Endothelial cell of umbilical vein (primary cell): ENCODE measurements around the gene CCSER2. TPM values are rescaled to one million over a fixed set of nuclear protein-coding genes. Genes with fewer than 3 reads are reported as not detected.

Source experiments
- BruUV-seq: library from RNA; stranded (reverse); fragments of 400-500 nt; replicated peaks from 2 replicates; lab custom pipeline; 2021; lab: Mats Ljungman, UMichigan
- CTCF ChIA-PET: fragments of 300-600, 350-600 bp; sonication (Branson Sonifier 250); formaldehyde crosslinking; loops from one replicate; lab custom pipeline; 2021; ENCODE audit warnings: antibody characterized with exemption, inconsistent platforms; lab: Charles Lee
- POLR2A ChIA-PET: fragments of 300-600, 350-600 bp; sonication (Branson Sonifier 250); formaldehyde crosslinking; loops from one replicate; lab custom pipeline; 2021; ENCODE audit warnings: antibody characterized with exemption, inconsistent platforms; lab: Charles Lee
- DNase-seq: peaks from one replicate; pipeline ENCODE4 v3.0.0-alpha.2; 2011; ENCODE audit warnings: low read depth, low spot score
- FAIRE-seq: peaks from 2 replicates; lab custom pipeline; 2011; peaks lifted over from hg19 to GRCh38; lab: Jason Lieb, UNC
- H2AFZ ChIP-seq: 2 replicates; pipeline ENCODE4 v1.6.0; 2012; ENCODE audit warnings: low read depth, low read length, control low read depth, inconsistent platforms
- H3K27ac ChIP-seq: 2 replicates; pipeline ENCODE4 v1.5.1; 2011; ENCODE audit warnings: low read depth, mild to moderate bottlenecking, control low read depth, low read length, moderate library complexity; ENCODE audit not compliant: insufficient read depth
- H3K27me3 ChIP-seq, 2 experiments: 2 replicates each; pipeline versions ENCODE4 v1.6.0 to v1.6.1; 2011; ENCODE audit warnings: low read length in 2 of 2, mixed read lengths in 1 of 2; ENCODE audit not compliant: control insufficient read depth in 2 of 2, insufficient read depth in 2 of 2
- H3K36me3 ChIP-seq, 2 experiments: 2 replicates in 1 of 2; 3 replicates in 1 of 2; pipeline ENCODE4 v1.5.1; 2011; ENCODE audit warnings: low read length in 2 of 2, mild to moderate bottlenecking in 1 of 2, moderate library complexity in 1 of 2; ENCODE audit not compliant: control insufficient read depth in 2 of 2, insufficient read depth in 2 of 2; ENCODE audit errors: extremely low read depth in 1 of 2
- H3K4me1 ChIP-seq: 3 replicates; pipeline ENCODE4 v1.5.1; 2011; ENCODE audit warnings: mild to moderate bottlenecking, low read length; ENCODE audit not compliant: control insufficient read depth, insufficient read depth; ENCODE audit errors: extremely low read depth
- H3K4me2 ChIP-seq: 2 replicates; pipeline ENCODE4 v1.6.1; 2011; ENCODE audit warnings: low read length, control low read depth, mixed read lengths; ENCODE audit not compliant: insufficient read depth
- H3K4me3 ChIP-seq, 3 experiments: fragments of 200-600 bp in 1 of 3; sonication (generic), shearing (Covaris generic) in 1 of 3; replicated peaks in 1 of 3; 2 replicates each; pipeline ENCODE4 v1.5.1; 2011 to 2016; ENCODE audit warnings: control low read depth in 3 of 3, low read length in 3 of 3, mild to moderate bottlenecking in 2 of 3, inconsistent platforms in 1 of 3, low read depth in 1 of 3, moderate library complexity in 1 of 3; ENCODE audit not compliant: insufficient read depth in 1 of 3
- H3K79me2 ChIP-seq: 2 replicates; pipeline ENCODE4 v1.6.0; 2012; ENCODE audit warnings: low read length, inconsistent platforms; ENCODE audit not compliant: control insufficient read depth, insufficient read depth
- H3K9ac ChIP-seq: replicated peaks from 2 replicates; pipeline ENCODE3; 2011; ENCODE audit warnings: low read length, control low read depth; ENCODE audit not compliant: insufficient read depth; ENCODE audit errors: extremely low read depth
- H3K9me1 ChIP-seq: replicated peaks from 3 replicates; pipeline ENCODE4 v1.6.0; 2011; ENCODE audit warnings: mild to moderate bottlenecking, low read length; ENCODE audit not compliant: control insufficient read depth, insufficient read depth; ENCODE audit errors: extremely low read depth
- H3K9me3 ChIP-seq: replicated peaks from 2 replicates; pipeline ENCODE4 v1.5.1; 2012; ENCODE audit warnings: low read length, inconsistent platforms; ENCODE audit not compliant: control insufficient read depth, insufficient read depth
- H4K20me1 ChIP-seq: replicated peaks from 2 replicates; pipeline ENCODE3; 2011; ENCODE audit warnings: mild to moderate bottlenecking, low read length; ENCODE audit not compliant: control insufficient read depth, insufficient read depth; ENCODE audit errors: extremely low read depth
- CTCF ChIP-seq, 2 donors: IDR thresholded peaks; 1 replicate in 1 of 2; 2 replicates in 1 of 2; pipeline ENCODE4 v1.5.1; 2011; ENCODE audit warnings: low read length in 2 of 2, mild to moderate bottlenecking in 2 of 2, moderate library complexity in 2 of 2, control low read depth in 1 of 2, inconsistent platforms in 1 of 2, low read depth in 1 of 2; ENCODE audit not compliant: insufficient read depth in 1 of 2; ENCODE audit errors: extremely low read depth in 1 of 2
- GATA2 ChIP-seq: IDR thresholded peaks from 2 replicates; pipeline ENCODE4 v1.7.0; 2011; ENCODE audit warnings: low read depth, mild to moderate bottlenecking, moderate library complexity, mixed read lengths, low read length; ENCODE audit not compliant: insufficient read length, insufficient read depth
- dilution Hi-C: fragments of 300-500 bp; cut with MboI; formaldehyde crosslinking; loops from one replicate; pipeline ENCODE4 v1.15.0; 2019; ENCODE audit warnings: low sequenced_read_pairs; ENCODE audit not compliant: extremely low pct_ligation_motif_present
- intact Hi-C: fragments of 100-400 bp; cut with micrococcal nuclease; formaldehyde crosslinking; loops from one replicate; pipeline ENCODE4 v1.10.0; 2022
- polyA plus RNA-seq, 4 experiments: library from polyadenylated mRNA; depleted of rRNA in 3 of 4; stranded (reverse) in 3 of 4; unstranded in 1 of 4; fragments of >200 nt; gene quantifications; 2 replicates each; pipeline versions ENCODE4 v1.2.1 to v1.2.3, GENCODE V29; 2011 to 2012; ENCODE audit warnings: missing spikeins in 1 of 4
- total RNA-seq: library from RNA; stranded (reverse); gene quantifications from 2 replicates; pipeline ENCODE4 v1.2.3, GENCODE V29; 2021

The CCSER2 gene
- total and polyA plus RNA-seq, 2 donors (not counting 3 experiments of a cell fraction or from before 2014, with no cell fraction given): 14.5 to 49.3 TPM

GRCh38 chr10:84375011-84375410, 46.6 kb downstream of the CCSER2 start:
- H4K20me1 ChIP-seq: peaks cover 4% of the 10 kb centered on the region
- H3K79me2 ChIP-seq: peaks cover 27% of the 10 kb centered on the region
- H3K36me3 ChIP-seq: peaks cover 3 to 7% of the 10 kb centered on the region in 2 experiments
- no peak overlapping the region for H3K9ac ChIP-seq
- no peaks in the 10 kb centered on the region for H3K27me3 ChIP-seq
- no peak overlapping the region for H3K4me2 ChIP-seq
- H3K4me3 ChIP-seq: no peak overlapping the region
- no TSS peak for BruUV-seq
- no peak for TF ChIP-seq GATA2
- TF ChIP-seq CTCF (IDR thresholded peaks at IDR 0.05; ENCODE audit: extremely low read depth in 1 of 2, insufficient read depth in 1 of 2, low read depth in 1 of 2, low read length in 2 of 2): peak; percentile 41 to 52
- no peaks in the 10 kb centered on the region for H3K9me3 ChIP-seq
- POLR2A ChIA-PET: no interaction called here
- no peak overlapping the region for H3K27ac ChIP-seq
- no peaks in the 10 kb centered on the region for H3K9me1 ChIP-seq
- DNase-seq (peak; percentile 81), FAIRE-seq (peak; percentile 63)
- CTCF ChIA-PET: interaction anchor here (0.6 to 7.9 kb wide), 12 partner anchors 8 to 227 kb away, joined by 3 to 231 read pairs (median 4); no protein-coding TSS in a partner anchor
- dilution Hi-C loops (no loop called here), intact Hi-C loops (loop anchor here (1.0 to 2.0 kb wide), 4 partner anchors 46 to 162 kb away; partner anchors contain the start of gene CCSER2)
- H3K4me1 ChIP-seq: no peaks in the 10 kb centered on the region
- no peak overlapping the region for H2AFZ ChIP-seq

GRCh38 chr10:84375881-84376280, 47.5 kb downstream of the CCSER2 start:
- Histone ChIP-seq H3K27me3 (no peaks in the 10 kb centered on the region), H3K79me2 (peaks cover 25% of the 10 kb centered on the region), H3K4me3 (no peak overlapping the region), H4K20me1 (peaks cover 4% of the 10 kb centered on the region), H3K9ac (no peak overlapping the region), H3K9me3 (no peaks in the 10 kb centered on the region), H2AFZ (no peak overlapping the region), H3K27ac (no peak overlapping the region), H3K9me1 (no peaks in the 10 kb centered on the region), H3K4me1 (no peaks in the 10 kb centered on the region), H3K4me2 (no peak overlapping the region), H3K36me3 (peaks cover 3 to 8% of the 10 kb centered on the region in 2 experiments)
- POLR2A ChIA-PET: no interaction called here
- FAIRE-seq (no peak), DNase-seq (peak; percentile 18)
- dilution Hi-C loops (no loop called here), intact Hi-C loops (loop anchor here (1.0 to 2.0 kb wide), 4 partner anchors 47 to 161 kb away; partner anchors contain the start of gene CCSER2)
- CTCF ChIA-PET: interaction anchor here (0.6 to 7.9 kb wide), 5 partner anchors 54 to 228 kb away, joined by 3 to 231 read pairs (median 6); no protein-coding TSS in a partner anchor
- BruUV-seq: no TSS peak
- TF ChIP-seq GATA2: no peak
